ENCODE data around the gene EVL. TPM values are rescaled to one million over a fixed set of nuclear protein-coding genes. Genes with fewer than 3 reads are reported as not detected.

Gene EVL
- total RNA-seq, 1 donor from 2014 or later: 6.1 TPM

GRCh38 chr14:100109594-100109955, 44.4 kb downstream of the EVL start:
- no peak for TF ChIP-seq CTCF (IDR thresholded peaks at IDR 0.05; ENCODE audit: insufficient read depth, low read length, severe bottlenecking)
- no peak for FAIRE-seq
- H3K27me3 ChIP-seq (ENCODE audit: control insufficient read depth, insufficient read depth, low read length): no peaks in the 10 kb centered on the region
- peaks cover 2% of the 10 kb centered on the region for H3K36me3 ChIP-seq (ENCODE audit: control insufficient read depth, insufficient read depth, low read length)
- DNase-seq (ENCODE audit: low read depth): no peak
- no peak overlapping the region for H3K4me3 ChIP-seq (ENCODE audit: low read depth, low read length)

GRCh38 chr14:100110816-100111215, 45.6 kb downstream of the EVL start:
- FAIRE-seq (no peak), DNase-seq (ENCODE audit: low read depth) (no peak)
- Histone ChIP-seq H3K27me3 (ENCODE audit: control insufficient read depth, insufficient read depth, low read length) (no peaks in the 10 kb centered on the region), H3K4me3 (ENCODE audit: low read depth, low read length) (no peak overlapping the region), H3K36me3 (ENCODE audit: control insufficient read depth, insufficient read depth, low read length) (peaks cover 2% of the 10 kb centered on the region)
- TF ChIP-seq CTCF (IDR thresholded peaks at IDR 0.05; ENCODE audit: insufficient read depth, low read length, severe bottlenecking): no peak

GRCh38 chr14:100111931-100112704, 46.9 kb downstream of the EVL start:
- Histone ChIP-seq H3K27me3 (ENCODE audit: control insufficient read depth, insufficient read depth, low read length) (no peaks in the 10 kb centered on the region), H3K36me3 (ENCODE audit: control insufficient read depth, insufficient read depth, low read length) (peaks cover 2% of the 10 kb centered on the region), H3K4me3 (ENCODE audit: low read depth, low read length) (no peak overlapping the region)
- no peak for FAIRE-seq
- no peak for DNase-seq (ENCODE audit: low read depth)
- TF ChIP-seq CTCF (IDR thresholded peaks at IDR 0.05; ENCODE audit: insufficient read depth, low read length, severe bottlenecking): no peak

- Histone ChIP-seq H3K27me3 (ENCODE audit: control insufficient read depth, insufficient read depth, low read length) (no peaks in the 10 kb centered on the region), H3K36me3 (ENCODE audit: control insufficient read depth, insufficient read depth, low read length) (peaks cover 2% of the 10 kb centered on the region), H3K4me3 (ENCODE audit: low read depth, low read length) (no peak overlapping the region)
- TF ChIP-seq CTCF (IDR thresholded peaks at IDR 0.05; ENCODE audit: insufficient read depth, low read length, severe bottlenecking): no peak
- DNase-seq (ENCODE audit: low read depth): no peak
- no peak for FAIRE-seq
Measured at GRCh38 chr14:100114109-100114765, 49.0 kb downstream of the EVL start.

GRCh38 chr14:100115236-100115635, 50.0 kb downstream of the EVL start:
- Histone ChIP-seq H3K27me3 (ENCODE audit: control insufficient read depth, insufficient read depth, low read length) (no peaks in the 10 kb centered on the region), H3K36me3 (ENCODE audit: control insufficient read depth, insufficient read depth, low read length) (no peaks in the 10 kb centered on the region), H3K4me3 (ENCODE audit: low read depth, low read length) (no peak overlapping the region)
- no peak for TF ChIP-seq CTCF (IDR thresholded peaks at IDR 0.05; ENCODE audit: insufficient read depth, low read length, severe bottlenecking)
- no peak for DNase-seq (ENCODE audit: low read depth)
- FAIRE-seq: no peak
